HL-60 (cell line): ENCODE data around the gene MGAT5B.

Source experiments
- CTCF ChIP-seq: IDR thresholded peaks from one replicate; pipeline ENCODE4 v1.5.1; 2011; ENCODE audit warnings: low read length, control low read depth, inconsistent platforms; ENCODE audit not compliant: insufficient read depth
- POLR2AphosphoS5 ChIP-seq: IDR thresholded peaks from 2 replicates; pipeline ENCODE4 v1.6.1; 2012; ENCODE audit warnings: low read depth
- REST ChIP-seq: IDR thresholded peaks from 2 replicates; pipeline ENCODE4 v1.6.1; 2012; ENCODE audit warnings: low read depth; ENCODE audit not compliant: insufficient replicate concordance
- SPI1 ChIP-seq: IDR thresholded peaks from 2 replicates; pipeline ENCODE4 v1.6.1; 2012; ENCODE audit warnings: low read depth, mild to moderate bottlenecking, borderline replicate concordance

GRCh38 chr17:76866203-76866602, 2.0 kb upstream of the MGAT5B start:
- no peak for TF ChIP-seq REST
- no peak for TF ChIP-seq CTCF
- TF ChIP-seq POLR2AphosphoS5: no peak
- no peak for TF ChIP-seq SPI1
